ENCODE results near the gene MIA. TPM values are rescaled to one million over a fixed set of nuclear protein-coding genes. Genes with fewer than 3 reads are reported as not detected.

The MIA gene
- total RNA-seq, 1 experiment from 2014 or later: 0.75 TPM

DNA sequence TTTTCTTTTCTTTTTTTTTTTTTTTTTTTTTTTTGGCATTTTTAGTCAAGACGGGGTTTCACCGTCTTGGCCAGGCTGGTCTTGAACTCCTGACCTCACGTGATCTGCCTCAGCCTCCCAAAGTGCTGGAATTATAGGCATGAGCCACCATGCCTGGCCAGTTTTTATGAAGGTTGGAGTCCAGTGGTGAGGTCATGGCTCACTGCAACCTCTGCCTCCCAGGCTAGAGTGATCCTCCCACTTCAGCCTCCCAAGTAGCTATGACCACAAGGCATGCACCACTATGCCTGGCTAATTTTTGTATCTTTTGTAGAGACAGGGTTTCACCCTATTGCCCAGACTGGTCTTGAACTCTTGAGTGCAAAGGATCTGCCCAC, 20.1 kb upstream of the MIA start:
- Histone ChIP-seq H3K36me3 (ENCODE audit: insufficient read depth, low read length, poor library complexity, severe bottlenecking) (peaks cover 48% of the 10 kb centered on the region), H3K27me3 (replicated peaks; ENCODE audit: insufficient read depth, low read depth, low read length, poor library complexity) (no peaks in the 10 kb centered on the region), H3K9me3 (ENCODE audit: low read depth, low read length, poor library complexity, severe bottlenecking) (no peaks in the 10 kb centered on the region), H3K27ac (ENCODE audit: low read depth, low read length, poor library complexity, severe bottlenecking) (no peak overlapping the region), H3K4me3 (ENCODE audit: low read depth, low read length, poor library complexity, severe bottlenecking) (no peak overlapping the region), H3K4me1 (ENCODE audit: insufficient read depth, low read length, poor library complexity, severe bottlenecking) (peaks cover 3% of the 10 kb centered on the region)
- no peak for DNase-seq (ENCODE audit: low spot score)
- intact Hi-C loops (cut with micrococcal nuclease; ENCODE audit: unreplicated experiment): no loop called here
- BruUV-seq (replicated peaks): no TSS peak
- TF ChIP-seq, protein P1, sequence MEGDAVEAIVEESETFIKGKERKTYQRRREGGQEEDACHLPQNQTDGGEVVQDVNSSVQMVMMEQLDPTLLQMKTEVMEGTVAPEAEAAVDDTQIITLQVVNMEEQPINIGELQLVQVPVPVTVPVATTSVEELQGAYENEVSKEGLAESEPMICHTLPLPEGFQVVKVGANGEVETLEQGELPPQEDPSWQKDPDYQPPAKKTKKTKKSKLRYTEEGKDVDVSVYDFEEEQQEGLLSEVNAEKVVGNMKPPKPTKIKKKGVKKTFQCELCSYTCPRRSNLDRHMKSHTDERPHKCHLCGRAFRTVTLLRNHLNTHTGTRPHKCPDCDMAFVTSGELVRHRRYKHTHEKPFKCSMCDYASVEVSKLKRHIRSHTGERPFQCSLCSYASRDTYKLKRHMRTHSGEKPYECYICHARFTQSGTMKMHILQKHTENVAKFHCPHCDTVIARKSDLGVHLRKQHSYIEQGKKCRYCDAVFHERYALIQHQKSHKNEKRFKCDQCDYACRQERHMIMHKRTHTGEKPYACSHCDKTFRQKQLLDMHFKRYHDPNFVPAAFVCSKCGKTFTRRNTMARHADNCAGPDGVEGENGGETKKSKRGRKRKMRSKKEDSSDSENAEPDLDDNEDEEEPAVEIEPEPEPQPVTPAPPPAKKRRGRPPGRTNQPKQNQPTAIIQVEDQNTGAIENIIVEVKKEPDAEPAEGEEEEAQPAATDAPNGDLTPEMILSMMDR (conservative IDR thresholded peaks at IDR 0.05; ENCODE audit: low read depth, low read length): no peak
- TF ChIP-seq EZH2 (IDR thresholded peaks at IDR 0.05; ENCODE audit: borderline replicate concordance, low read depth, low read length, poor library complexity, severe bottlenecking): no peak
- POLR2A ChIA-PET (ENCODE audit: low non-redundant PET): interaction anchor here (0.6 kb wide), 2 partner anchors 15 to 534 kb away, joined by 5 to 9 read pairs; no protein-coding TSS in a partner anchor
- CTCF ChIA-PET: interaction anchor here (0.8 kb wide), 1 partner anchor 8 kb away, joined by 5 read pairs; no protein-coding TSS in a partner anchor

DNA sequence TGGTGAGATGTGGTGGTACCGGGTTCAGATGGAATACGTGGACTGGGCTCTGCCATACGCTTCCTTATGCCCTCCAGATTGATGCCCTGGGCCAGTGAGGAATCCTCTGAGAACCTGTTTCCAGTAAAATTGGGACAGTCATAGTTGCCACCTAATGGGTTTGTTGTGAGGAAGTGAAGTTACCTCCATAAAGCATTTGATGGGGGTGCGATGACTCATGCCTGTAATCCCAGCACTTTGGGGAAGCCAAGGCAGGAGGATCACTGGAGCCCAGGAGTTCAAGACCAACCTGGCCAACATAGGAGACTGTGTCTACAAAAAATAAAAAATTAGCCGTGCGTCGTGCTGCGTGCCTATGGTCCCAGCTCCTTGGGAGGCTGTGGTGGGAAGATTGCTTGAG, 19.5 kb upstream of the MIA start:
- DNase-seq (ENCODE audit: low spot score): no peak
- ChIA-PET POLR2A (ENCODE audit: low non-redundant PET) (interaction anchor here (0.8 kb wide), 1 partner anchor 22 kb away, joined by 3 read pairs; the partner anchor contains the start of gene RAB4B), CTCF (no interaction called here)
- BruUV-seq (replicated peaks): no TSS peak
- no peaks in the 10 kb centered on the region for H3K27me3 ChIP-seq (replicated peaks; ENCODE audit: insufficient read depth, low read depth, low read length, poor library complexity)
- H3K4me3 ChIP-seq (ENCODE audit: low read depth, low read length, poor library complexity, severe bottlenecking): no peak overlapping the region
- H3K4me1 ChIP-seq (ENCODE audit: insufficient read depth, low read length, poor library complexity, severe bottlenecking): peaks cover 3% of the 10 kb centered on the region
- no peak overlapping the region for H3K27ac ChIP-seq (ENCODE audit: low read depth, low read length, poor library complexity, severe bottlenecking)
- H3K9me3 ChIP-seq (ENCODE audit: low read depth, low read length, poor library complexity, severe bottlenecking): no peaks in the 10 kb centered on the region
- peaks cover 54% of the 10 kb centered on the region for H3K36me3 ChIP-seq (ENCODE audit: insufficient read depth, low read length, poor library complexity, severe bottlenecking)
- TF ChIP-seq EZH2 (IDR thresholded peaks at IDR 0.05; ENCODE audit: borderline replicate concordance, low read depth, low read length, poor library complexity, severe bottlenecking): no peak
- TF ChIP-seq, protein P1 (conservative IDR thresholded peaks at IDR 0.05; ENCODE audit: low read depth, low read length): no peak
- intact Hi-C loops (cut with micrococcal nuclease; ENCODE audit: unreplicated experiment): no loop called here

DNA sequence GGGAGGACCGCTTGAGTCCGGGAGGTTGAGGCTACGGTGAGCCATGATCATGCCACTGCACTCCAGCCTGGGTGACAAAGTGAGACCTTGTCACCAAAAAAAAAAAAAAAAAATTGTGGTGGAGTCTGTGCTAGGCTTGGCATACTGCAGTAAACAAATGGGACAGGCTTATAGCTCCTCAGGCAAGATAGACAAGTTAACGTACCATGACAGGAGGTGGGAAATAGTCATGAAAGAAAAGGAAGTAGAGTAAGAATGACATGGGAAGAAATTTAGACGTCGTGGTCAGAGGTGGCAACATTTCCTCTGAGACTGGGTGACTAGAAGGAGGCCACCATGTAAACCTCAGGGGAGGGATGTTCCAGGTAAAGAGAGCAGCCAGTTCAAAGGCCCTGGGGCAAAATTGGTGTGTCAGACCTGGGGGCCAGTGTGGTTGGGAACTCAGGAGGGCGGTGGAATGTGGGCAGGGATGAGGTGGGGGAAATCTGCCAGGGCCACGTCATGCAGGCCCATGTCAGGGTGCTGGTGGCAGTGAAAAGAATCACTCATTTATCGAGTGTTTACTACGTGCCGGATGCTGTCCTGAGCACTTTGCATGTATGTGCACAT, 18.7 kb upstream of the MIA start:
- no peak for DNase-seq (ENCODE audit: low spot score)
- ChIA-PET POLR2A (ENCODE audit: low non-redundant PET) (interaction anchor here (0.6 to 0.8 kb wide), 2 partner anchors 21 to 683 kb away, joined by 3 to 6 read pairs; partner anchors contain the start of gene RAB4B), CTCF (no interaction called here)
- Histone ChIP-seq H3K4me3 (ENCODE audit: low read depth, low read length, poor library complexity, severe bottlenecking) (no peak overlapping the region), H3K4me1 (ENCODE audit: insufficient read depth, low read length, poor library complexity, severe bottlenecking) (peaks cover 3% of the 10 kb centered on the region), H3K9me3 (ENCODE audit: low read depth, low read length, poor library complexity, severe bottlenecking) (no peaks in the 10 kb centered on the region), H3K27ac (ENCODE audit: low read depth, low read length, poor library complexity, severe bottlenecking) (no peak overlapping the region), H3K27me3 (replicated peaks; ENCODE audit: insufficient read depth, low read depth, low read length, poor library complexity) (no peaks in the 10 kb centered on the region), H3K36me3 (ENCODE audit: insufficient read depth, low read length, poor library complexity, severe bottlenecking) (peaks cover 62% of the 10 kb centered on the region)
- intact Hi-C loops (cut with micrococcal nuclease; ENCODE audit: unreplicated experiment): no loop called here
- TF ChIP-seq, protein P1 (conservative IDR thresholded peaks at IDR 0.05; ENCODE audit: low read depth, low read length): no peak
- no peak for TF ChIP-seq EZH2 (IDR thresholded peaks at IDR 0.05; ENCODE audit: borderline replicate concordance, low read depth, low read length, poor library complexity, severe bottlenecking)
- BruUV-seq (replicated peaks): no TSS peak
